Measurements from ENCODE around the gene FHL3. TPM values are rescaled to one million over a fixed set of nuclear protein-coding genes. Genes with fewer than 3 reads are reported as not detected.
"Not testable (repeated sequence)": the region's sequence is repeated elsewhere in the genome, so short reads cannot be mapped to it uniquely, and the experiment has no call there.

The FHL3 gene
- total and polyA plus RNA-seq, 8 donors, result 14.8 to 34.4 (median 17.8) TPM

DNA sequence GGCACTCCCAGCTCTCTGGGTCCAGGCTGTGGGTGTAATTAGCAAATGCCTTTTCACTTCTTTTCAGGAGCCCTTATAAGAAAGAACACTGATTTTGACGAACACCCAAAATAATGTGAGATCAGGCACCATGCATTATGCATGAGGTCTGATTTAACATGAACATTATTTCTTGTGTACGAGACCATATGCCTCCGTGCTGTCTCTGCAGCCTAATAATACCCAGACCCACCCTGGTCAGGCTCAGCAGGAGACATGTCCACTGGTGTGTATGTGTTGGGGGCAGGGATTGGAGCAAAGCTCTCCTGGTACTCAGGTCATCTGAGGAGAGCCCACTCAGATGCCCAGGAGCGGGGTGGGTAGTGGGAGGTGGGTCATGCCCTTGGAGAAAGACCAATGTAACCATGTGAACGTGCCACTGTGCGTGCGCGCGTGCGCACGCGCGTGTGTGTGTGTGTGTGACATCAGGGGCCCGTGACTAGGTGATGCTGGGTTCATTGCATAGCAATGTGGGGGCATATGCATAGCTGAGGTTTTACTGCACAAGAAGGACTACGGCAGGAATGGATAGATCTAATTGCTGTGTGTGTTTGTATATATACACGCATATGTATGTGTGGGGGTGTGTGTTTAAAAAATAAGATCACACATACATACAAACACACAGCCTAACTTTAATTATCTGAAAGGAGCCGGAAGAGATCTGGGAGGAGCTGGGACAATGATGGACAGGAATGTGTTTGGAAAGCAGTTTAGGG is 34.2 kb upstream of the FHL3 start:
- DNase-seq (peak in 1 of 4 donors; percentile 38), ATAC-seq (no peak)
- H3K4me3 ChIP-seq, result no peak overlapping the region
- H3K27ac ChIP-seq, result no peak overlapping the region
- H3K27me3 ChIP-seq, result peaks cover 35 to 61% of the 10 kb centered on the region in 2 donors
- H3K36me3 ChIP-seq, result no peaks in the 10 kb centered on the region
- no peaks in the 10 kb centered on the region for H3K9me3 ChIP-seq
- H3K4me1 ChIP-seq, result peaks cover 4 to 5% of the 10 kb centered on the region in 2 donors
- TF ChIP-seq, protein P1, sequence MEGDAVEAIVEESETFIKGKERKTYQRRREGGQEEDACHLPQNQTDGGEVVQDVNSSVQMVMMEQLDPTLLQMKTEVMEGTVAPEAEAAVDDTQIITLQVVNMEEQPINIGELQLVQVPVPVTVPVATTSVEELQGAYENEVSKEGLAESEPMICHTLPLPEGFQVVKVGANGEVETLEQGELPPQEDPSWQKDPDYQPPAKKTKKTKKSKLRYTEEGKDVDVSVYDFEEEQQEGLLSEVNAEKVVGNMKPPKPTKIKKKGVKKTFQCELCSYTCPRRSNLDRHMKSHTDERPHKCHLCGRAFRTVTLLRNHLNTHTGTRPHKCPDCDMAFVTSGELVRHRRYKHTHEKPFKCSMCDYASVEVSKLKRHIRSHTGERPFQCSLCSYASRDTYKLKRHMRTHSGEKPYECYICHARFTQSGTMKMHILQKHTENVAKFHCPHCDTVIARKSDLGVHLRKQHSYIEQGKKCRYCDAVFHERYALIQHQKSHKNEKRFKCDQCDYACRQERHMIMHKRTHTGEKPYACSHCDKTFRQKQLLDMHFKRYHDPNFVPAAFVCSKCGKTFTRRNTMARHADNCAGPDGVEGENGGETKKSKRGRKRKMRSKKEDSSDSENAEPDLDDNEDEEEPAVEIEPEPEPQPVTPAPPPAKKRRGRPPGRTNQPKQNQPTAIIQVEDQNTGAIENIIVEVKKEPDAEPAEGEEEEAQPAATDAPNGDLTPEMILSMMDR (IDR thresholded peaks at IDR 0.05), result no peak
- intact Hi-C loops (cut with DNase I), result no loop called here

DNA sequence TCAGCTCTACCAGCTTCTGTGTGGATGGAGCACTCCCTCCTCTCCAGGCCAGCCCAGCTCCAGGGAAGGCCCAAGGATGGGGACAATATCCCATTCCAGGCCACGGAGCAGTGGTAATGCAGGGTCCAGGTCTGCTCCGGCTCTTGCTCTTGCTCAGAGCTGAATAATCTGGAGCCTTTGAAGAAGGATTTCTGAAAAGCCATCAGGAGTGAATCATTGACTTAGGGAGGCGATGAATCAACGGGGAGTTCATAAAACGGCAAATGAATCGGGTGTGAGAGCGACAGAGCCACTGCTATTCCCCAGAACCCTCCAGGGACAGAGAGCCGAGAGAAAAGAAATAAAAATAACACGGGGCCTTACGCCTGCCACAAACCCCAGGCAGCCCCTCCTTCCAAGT is 33.5 kb upstream of the FHL3 start:
- H3K4me3 ChIP-seq, result no peak overlapping the region
- peaks cover 28 to 55% of the 10 kb centered on the region in 2 donors for H3K27me3 ChIP-seq
- DNase-seq (peak in 1 of 4 donors; percentile 33), ATAC-seq (no peak)
- H3K27ac ChIP-seq, result no peak overlapping the region
- no peaks in the 10 kb centered on the region for H3K36me3 ChIP-seq
- H3K4me1 ChIP-seq, result no peaks in the 10 kb centered on the region
- TF ChIP-seq, protein P1 (IDR thresholded peaks at IDR 0.05), result no peak
- intact Hi-C loops (cut with DNase I), result no loop called here
- no peaks in the 10 kb centered on the region for H3K9me3 ChIP-seq

DNA sequence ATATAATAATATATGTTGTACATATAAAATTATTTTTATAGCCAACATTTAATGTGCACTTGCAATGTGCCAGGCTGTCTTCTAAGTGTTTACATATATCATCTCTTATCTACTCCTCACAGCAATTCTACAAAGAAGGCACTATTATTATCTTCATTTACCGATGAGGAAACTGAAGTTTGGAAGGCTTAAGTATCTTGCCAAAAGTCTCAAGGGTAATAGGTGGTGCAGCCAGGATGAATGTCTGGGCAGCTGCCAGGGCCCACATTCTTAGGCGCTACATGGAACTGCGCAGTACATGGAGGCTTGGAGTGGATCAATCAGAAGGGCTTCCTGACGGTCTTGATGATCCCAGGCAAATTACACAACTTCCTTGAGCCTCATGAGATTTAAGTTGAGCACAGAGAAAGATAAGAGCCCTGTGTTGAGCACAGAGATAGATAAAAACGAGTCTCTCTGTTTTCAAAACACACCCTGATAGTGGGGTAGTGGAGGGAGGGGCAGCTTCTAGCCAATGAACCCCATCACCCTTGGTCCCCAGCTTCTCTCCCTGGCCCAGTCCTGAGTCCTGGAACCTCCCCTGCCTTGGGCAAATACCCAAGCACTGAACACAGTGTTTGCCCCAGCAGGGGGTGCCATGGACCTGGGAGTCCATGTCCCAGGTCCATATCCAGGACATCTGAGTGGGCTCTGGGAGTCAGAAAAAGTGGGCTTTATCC is 32.1 kb upstream of the FHL3 start:
- intact Hi-C loops (cut with DNase I), result no loop called here
- ATAC-seq (peak; percentile 33), DNase-seq (no peak)
- Histone ChIP-seq H3K27me3 (peaks cover 14 to 40% of the 10 kb centered on the region in 2 donors), H3K4me1 (no peaks in the 10 kb centered on the region), H3K27ac (no peak overlapping the region), H3K4me3 (no peak overlapping the region), H3K9me3 (no peaks in the 10 kb centered on the region), H3K36me3 (no peaks in the 10 kb centered on the region)
- TF ChIP-seq, protein P1 (IDR thresholded peaks at IDR 0.05), result peak in 1 of 2 donors; percentile 15

DNA sequence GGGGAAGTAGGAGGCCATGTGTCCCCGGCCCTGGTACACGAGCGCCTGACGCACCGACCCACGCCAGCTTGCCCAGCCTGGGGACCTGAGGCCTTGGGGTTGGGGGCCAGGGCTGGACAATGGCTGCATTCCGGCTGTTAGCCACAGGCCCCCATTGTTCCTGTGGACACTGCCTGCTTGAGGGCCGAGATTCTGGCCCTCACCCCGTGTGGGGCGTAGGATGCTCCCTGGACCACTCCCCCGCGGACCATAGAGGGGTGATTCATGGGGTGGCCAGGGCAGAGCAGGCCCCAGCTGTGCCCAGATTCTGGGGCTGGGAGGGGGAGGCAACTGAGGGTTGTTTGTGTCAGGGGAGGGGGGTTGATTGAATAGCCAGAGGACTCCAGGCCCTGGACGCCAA is 29.6 kb upstream of the FHL3 start:
- intact Hi-C loops (cut with DNase I), result no loop called here
- peaks cover 0 to 39% of the 10 kb centered on the region in 2 donors for H3K27me3 ChIP-seq
- TF ChIP-seq, protein P1 (IDR thresholded peaks at IDR 0.05), result no peak
- peaks cover 7 to 13% of the 10 kb centered on the region in 2 donors for H3K4me1 ChIP-seq
- H3K9me3 ChIP-seq, result no peaks in the 10 kb centered on the region
- H3K4me3 ChIP-seq, result no peak overlapping the region
- DNase-seq, result no peak
- H3K27ac ChIP-seq, result no peak overlapping the region
- H3K36me3 ChIP-seq, result no peaks in the 10 kb centered on the region
- no peak for ATAC-seq

DNA sequence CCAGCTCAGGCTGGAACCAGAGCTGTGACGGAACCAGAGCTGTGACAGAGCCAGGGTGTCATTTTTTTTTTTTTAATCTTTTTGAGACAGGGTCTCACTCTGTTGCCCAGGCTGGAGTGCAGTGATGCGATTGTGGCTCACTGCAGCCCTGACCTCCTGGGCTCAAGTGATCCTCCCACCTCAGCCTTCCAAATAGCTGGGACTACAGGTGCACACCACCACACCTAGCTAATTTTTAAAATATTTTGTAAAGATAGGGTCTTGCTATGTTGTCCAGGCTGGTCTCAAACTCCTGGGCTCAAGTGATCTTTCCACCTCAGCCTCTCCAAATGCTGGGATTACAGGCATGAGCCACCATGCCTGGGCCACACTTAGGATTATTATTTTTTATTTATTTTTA is 27.7 kb upstream of the FHL3 start:
- ATAC-seq; DNase-seq; H3K4me3 ChIP-seq; H3K9me3 ChIP-seq; H3K27ac ChIP-seq; intact Hi-C loops (cut with DNase I); H3K36me3 ChIP-seq: not testable (repeated sequence)
- Histone ChIP-seq H3K27me3 (peaks cover 0 to 24% of the 10 kb centered on the region in 2 donors), H3K4me1 (peaks cover 15 to 23% of the 10 kb centered on the region in 2 donors)

All from left lung (tissue), 10 donors.